Lower leg skin (tissue), 4 donors: ENCODE data around the gene ZBTB20. TPM values are rescaled to one million over a fixed set of nuclear protein-coding genes. Genes with fewer than 3 reads are reported as not detected.

Experiments used
- DNase-seq, 2 donors: peaks; one replicate each; pipeline ENCODE4 v3.0.0-alpha.2; 2019; ENCODE audit warnings: low spot score in 2 of 2
- H3K4me3 ChIP-seq: fragments of 200-600 bp; sonication (generic); 2 replicates; pipeline ENCODE4 v1.5.1; 2017; ENCODE audit warnings: mild to moderate bottlenecking, low read depth; ENCODE audit not compliant: poor library complexity, severe bottlenecking
- POLR2A ChIP-seq, 2 donors: fragments of 450-650 bp; IDR thresholded peaks; one replicate each; pipeline ENCODE4 v1.6.1; 2016 to 2017; ENCODE audit warnings: antibody characterized with exemption in 2 of 2, mild to moderate bottlenecking in 1 of 2, moderate library complexity in 1 of 2
- WGBS, 2 donors: methylation state at CpG; one replicate each; pipeline ENCODE4 v1.1.5; 2018; 5-methylcytosine and 5-hydroxymethylcytosine counted together
- intact Hi-C: fragments of 100-400 bp; cut with DNase I; formaldehyde crosslinking; loops from one replicate; pipeline ENCODE4 v1.15.0; 2023; ENCODE audit warnings: low total_unique reads
- total RNA-seq, 4 donors: library from RNA; depleted of rRNA; stranded (reverse); fragments of >200 nt; gene quantifications; one replicate each; pipeline ENCODE4 v1.1.0, GENCODE V29; 2016
- TF ChIP-seq, protein P1 (sequence below), 3 donors: fragments of 450-650 bp; IDR thresholded peaks; one replicate each; pipeline ENCODE4 v1.5.1; 2016; ENCODE audit warnings: antibody characterized with exemption in 3 of 3, mild to moderate bottlenecking in 3 of 3, moderate library complexity in 2 of 3

The ZBTB20 gene
- total RNA-seq, 4 donors from 2014 or later = 22.5 to 41.9 (median 33.1) TPM

DNA sequence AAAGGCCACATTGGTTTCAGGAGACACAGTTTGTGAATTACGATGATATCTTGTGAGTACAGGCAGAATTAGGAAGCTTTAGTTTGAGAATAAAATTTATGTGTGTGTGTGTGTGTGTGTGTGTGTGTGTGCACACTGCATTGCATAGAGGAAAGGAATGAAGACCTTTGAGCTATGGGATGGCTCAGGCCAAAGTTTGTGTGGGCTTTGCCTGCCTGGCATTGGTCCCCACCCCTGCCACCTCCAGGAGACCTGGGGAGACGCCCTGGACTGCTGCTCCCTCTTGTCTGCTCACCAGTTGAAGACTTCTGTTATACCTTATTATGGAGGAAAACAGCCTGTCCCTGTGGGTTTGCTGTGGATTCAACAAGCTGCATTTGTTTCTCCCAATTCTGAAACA lies 816.1 kb downstream of the ZBTB20 start:
- 91 to 94% methylated on average over 2 of the region's 2 CpGs for WGBS, 2 donors
- no peak for DNase-seq
- intact Hi-C loops = no loop called here
- H3K4me3 ChIP-seq = no peak overlapping the region
- TF ChIP-seq, protein P1, sequence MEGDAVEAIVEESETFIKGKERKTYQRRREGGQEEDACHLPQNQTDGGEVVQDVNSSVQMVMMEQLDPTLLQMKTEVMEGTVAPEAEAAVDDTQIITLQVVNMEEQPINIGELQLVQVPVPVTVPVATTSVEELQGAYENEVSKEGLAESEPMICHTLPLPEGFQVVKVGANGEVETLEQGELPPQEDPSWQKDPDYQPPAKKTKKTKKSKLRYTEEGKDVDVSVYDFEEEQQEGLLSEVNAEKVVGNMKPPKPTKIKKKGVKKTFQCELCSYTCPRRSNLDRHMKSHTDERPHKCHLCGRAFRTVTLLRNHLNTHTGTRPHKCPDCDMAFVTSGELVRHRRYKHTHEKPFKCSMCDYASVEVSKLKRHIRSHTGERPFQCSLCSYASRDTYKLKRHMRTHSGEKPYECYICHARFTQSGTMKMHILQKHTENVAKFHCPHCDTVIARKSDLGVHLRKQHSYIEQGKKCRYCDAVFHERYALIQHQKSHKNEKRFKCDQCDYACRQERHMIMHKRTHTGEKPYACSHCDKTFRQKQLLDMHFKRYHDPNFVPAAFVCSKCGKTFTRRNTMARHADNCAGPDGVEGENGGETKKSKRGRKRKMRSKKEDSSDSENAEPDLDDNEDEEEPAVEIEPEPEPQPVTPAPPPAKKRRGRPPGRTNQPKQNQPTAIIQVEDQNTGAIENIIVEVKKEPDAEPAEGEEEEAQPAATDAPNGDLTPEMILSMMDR (IDR thresholded peaks at IDR 0.05) = no peak
- no peak for TF ChIP-seq POLR2A (IDR thresholded peaks at IDR 0.05)

DNA sequence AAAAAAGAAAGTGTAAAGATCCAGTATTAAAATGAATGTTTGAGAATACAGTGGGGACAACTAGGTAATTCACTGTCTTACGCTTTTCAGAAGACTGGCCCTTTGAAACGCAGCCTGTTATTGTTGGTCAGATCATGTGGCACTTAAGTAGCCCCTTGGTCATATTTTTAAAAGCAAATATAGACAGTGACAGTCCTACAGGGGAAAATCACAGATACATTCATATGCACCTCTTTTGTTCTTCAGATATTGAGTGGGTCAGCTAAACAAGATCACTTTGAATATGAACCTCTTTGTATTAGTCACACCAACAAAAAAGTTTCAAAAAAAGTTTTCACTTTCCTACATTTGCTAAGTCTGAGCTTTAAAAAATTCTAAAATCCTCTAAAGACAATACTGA lies 817.3 kb downstream of the ZBTB20 start:
- 94 to 97% methylated on average over 2 of the region's 2 CpGs for WGBS, 2 donors
- intact Hi-C loops = no loop called here
- TF ChIP-seq POLR2A (IDR thresholded peaks at IDR 0.05) = no peak
- TF ChIP-seq, protein P1 (IDR thresholded peaks at IDR 0.05) = no peak
- H3K4me3 ChIP-seq = no peak overlapping the region
- no peak for DNase-seq

DNA sequence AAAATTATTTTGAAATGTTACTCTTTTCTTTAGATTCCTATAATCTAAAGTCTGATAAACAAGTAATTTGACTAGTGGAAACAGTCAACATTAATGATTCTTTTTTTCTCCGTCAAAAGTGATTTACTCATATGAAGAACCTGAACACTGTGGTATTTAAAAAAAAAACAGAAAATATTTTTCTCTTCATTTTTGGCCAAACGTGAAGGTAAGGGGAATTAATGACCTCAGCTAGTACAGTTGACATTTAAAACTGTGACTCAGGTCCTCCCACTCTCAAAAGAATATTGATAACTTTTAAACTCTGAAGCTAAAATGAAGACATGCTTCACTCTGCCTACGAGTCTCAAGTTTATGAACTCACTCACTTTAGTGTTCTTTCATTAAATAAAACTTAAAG lies 818.7 kb downstream of the ZBTB20 start:
- DNase-seq = no peak
- WGBS, 2 donors = 87 to 88% methylated on average over 3 of the region's 3 CpGs
- intact Hi-C loops = no loop called here
- TF ChIP-seq POLR2A (IDR thresholded peaks at IDR 0.05) = no peak
- TF ChIP-seq, protein P1 (IDR thresholded peaks at IDR 0.05) = no peak
- no peak overlapping the region for H3K4me3 ChIP-seq

GRCh38 chr3:114327665-114328064 lies 819.4 kb downstream of the ZBTB20 start:
- no peak overlapping the region for H3K4me3 ChIP-seq
- DNase-seq = no peak
- no peak for TF ChIP-seq POLR2A (IDR thresholded peaks at IDR 0.05)
- TF ChIP-seq, protein P1 (IDR thresholded peaks at IDR 0.05) = no peak
- 93 to 94% methylated on average over 4 of the region's 4 CpGs for WGBS, 2 donors
- intact Hi-C loops = no loop called here

- no peak for DNase-seq
- intact Hi-C loops = no loop called here
- 93 to 99% methylated on average over 3 of the region's 3 CpGs for WGBS, 2 donors
- no peak overlapping the region for H3K4me3 ChIP-seq
- no peak for TF ChIP-seq POLR2A (IDR thresholded peaks at IDR 0.05)
- TF ChIP-seq, protein P1 (IDR thresholded peaks at IDR 0.05) = no peak
Observed at GRCh38 chr3:114323546-114324254, 823.4 kb downstream of the ZBTB20 start.

- intact Hi-C loops = no loop called here
- H3K4me3 ChIP-seq = no peak overlapping the region
- WGBS, 2 donors = 32 to 34% methylated on average over 1 of the region's 1 CpG
- TF ChIP-seq POLR2A (IDR thresholded peaks at IDR 0.05) = no peak
- TF ChIP-seq, protein P1 (IDR thresholded peaks at IDR 0.05) = no peak
- no peak for DNase-seq
Observed at GRCh38 chr3:114320246-114320645, 826.8 kb downstream of the ZBTB20 start.
